H1 (cell line): ENCODE data around the gene PATJ. TPM values are rescaled to one million over a fixed set of nuclear protein-coding genes. Genes with fewer than 3 reads are reported as not detected.

ENCODE experiments used
- ATF2 ChIP-seq: IDR thresholded peaks from 2 replicates; pipeline ENCODE4 v1.6.1; 2012; ENCODE audit warnings: low read length, inconsistent platforms
- CHD7 ChIP-seq: fragments of 300-600 bp; sonication (generic); IDR thresholded peaks from 2 replicates; pipeline ENCODE4 v1.7.1; 2012; ENCODE audit warnings: low read length, moderate library complexity, mild to moderate bottlenecking, inconsistent platforms; ENCODE audit not compliant: insufficient replicate concordance
- FOSL1 ChIP-seq: IDR thresholded peaks from 2 replicates; pipeline ENCODE4 v1.6.1; 2011; ENCODE audit warnings: mild to moderate bottlenecking, low read depth, low read length, moderate library complexity; ENCODE audit not compliant: insufficient read depth
- HDAC2 ChIP-seq, 2 experiments: fragments of 300-600 bp in 1 of 2; sonication (generic) in 1 of 2; IDR thresholded peaks; 2 replicates each; pipeline ENCODE4 v1.6.1; 2011 to 2012; ENCODE audit warnings: low read depth in 2 of 2, low read length in 2 of 2, mild to moderate bottlenecking in 2 of 2, moderate library complexity in 2 of 2, borderline replicate concordance in 1 of 2, inconsistent platforms in 1 of 2
- KDM1A ChIP-seq: fragments of 200-600, 300-600 bp; sonication (generic); IDR thresholded peaks from 2 replicates; pipeline ENCODE4 v1.7.1; 2016; ENCODE audit warnings: mild to moderate bottlenecking, low read length, borderline replicate concordance
- NANOG ChIP-seq: IDR thresholded peaks from 2 replicates; pipeline ENCODE4 v1.6.1; 2011; ENCODE audit warnings: low read length, low read depth, mild to moderate bottlenecking, inconsistent platforms; ENCODE audit not compliant: insufficient read depth, poor library complexity, severe bottlenecking
- RAD21 ChIP-seq, 2 experiments: IDR thresholded peaks in 1 of 2; conservative IDR thresholded peaks in 1 of 2; 2 replicates each; pipeline ENCODE4 v1.6.1; 2011; ENCODE audit warnings: low read depth in 2 of 2, low read length in 2 of 2, improper control_type of control experiment in 1 of 2, inconsistent platforms in 1 of 2, mild to moderate bottlenecking in 1 of 2, moderate library complexity in 1 of 2
- TAF7 ChIP-seq: optimal IDR thresholded peaks from 2 replicates; pipeline ENCODE3; 2011; ENCODE audit warnings: low read depth, mild to moderate bottlenecking, inconsistent platforms, low read length, moderate library complexity, borderline replicate concordance
- YY1 ChIP-seq: IDR thresholded peaks from 2 replicates; pipeline ENCODE4 v1.6.1; 2011; ENCODE audit warnings: low read depth, mild to moderate bottlenecking, low read length
- polyA plus RNA-seq, 7 experiments: library from polyadenylated mRNA; depleted of rRNA in 3 of 7; stranded (reverse) in 5 of 7; unstranded in 2 of 7; fragments of >200 nt in 5 of 7; fragments of 200-250 nt in 2 of 7; gene quantifications; 1 replicate in 5 of 7; 2 replicates in 1 of 7; 4 replicates in 1 of 7; pipeline versions ENCODE4 v1.2.1 to v1.2.3, GENCODE V29; 2011 to 2013; ENCODE audit warnings: missing spikeins in 2 of 7, mixed read lengths in 2 of 7
- total RNA-seq: library from RNA; stranded (reverse); fragmentation: NEBNext Ultra II Directional; extraction: Animal tissue kit (Norgen Biotek cat#: 25700); gene quantifications from 2 replicates; pipeline ENCODE4 v1.2.1, GENCODE V29; 2021

Gene PATJ
- total and polyA plus RNA-seq, 2 of the 8 experiments (the other 6 are each of a cell fraction or from before 2014, with no cell fraction given): 8.2 to 55.6 TPM

GRCh38 chr1:61980561-61980960, 238.3 kb downstream of the PATJ start (continued):
- no peak for TF ChIP-seq CHD7
- no peak for TF ChIP-seq TAF7
- no peak for TF ChIP-seq NANOG
- no peak for TF ChIP-seq HDAC2 (IDR thresholded peaks at IDR 0.05; ENCODE audit: borderline replicate concordance in 1 of 2, low read depth in 2 of 2, low read length in 2 of 2)
- no peak for TF ChIP-seq ATF2
- no peak for TF ChIP-seq FOSL1
- no peak for TF ChIP-seq KDM1A
- no peak for TF ChIP-seq RAD21 (IDR thresholded peaks at IDR 0.05 in 1 of 2, conservative IDR thresholded peaks at IDR 0.05 in 1 of 2; ENCODE audit: low read depth in 2 of 2, low read length in 2 of 2)
- TF ChIP-seq YY1: no peak
